Measurements from ENCODE around the gene CIPC. TPM values are rescaled to one million over a fixed set of nuclear protein-coding genes. Genes with fewer than 3 reads are reported as not detected.

CIPC gene
- total RNA-seq, 1 donor from 2014 or later, result 43.2 TPM

DNA sequence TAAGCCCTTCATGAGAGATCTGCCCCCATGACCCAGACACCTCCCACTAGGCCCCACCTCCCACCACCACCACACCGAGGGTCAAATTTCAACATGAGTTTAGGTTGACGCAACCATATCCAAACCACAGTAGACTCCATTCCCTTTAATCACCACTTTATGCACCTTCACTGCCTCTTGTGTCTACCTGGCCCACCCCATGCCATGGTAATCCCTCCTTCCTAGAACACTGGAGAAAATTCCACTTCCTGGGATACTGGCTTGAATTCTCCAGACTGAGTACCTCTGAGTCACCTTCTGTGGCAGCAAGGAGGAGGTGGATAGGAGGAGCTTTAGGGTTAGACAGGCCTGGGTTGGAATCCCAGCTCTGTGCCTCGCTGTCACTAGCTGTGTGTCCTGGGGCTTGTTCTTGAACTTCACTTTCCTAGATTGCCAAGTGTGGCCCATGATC, 26.1 kb upstream of the CIPC start:
- Histone ChIP-seq H3K27me3 (no peaks in the 10 kb centered on the region), H3K4me3 (no peak overlapping the region), H3K4me1 (peaks cover 38% of the 10 kb centered on the region), H3K9me3 (no peaks in the 10 kb centered on the region), H3K27ac (peak overlapping the region; percentile 28), H3K36me3 (no peaks in the 10 kb centered on the region)
- intact Hi-C loops (cut with DNase I), result loop anchor here (2.0 kb wide), 1 partner anchor 159 kb away; no protein-coding TSS in a partner anchor
- TF ChIP-seq POLR2A (IDR thresholded peaks at IDR 0.05) (no peak), POLR2AphosphoS5 (IDR thresholded peaks at IDR 0.05; ENCODE audit: insufficient read depth in 1 of 2, low read depth in 1 of 2) (no peak)
- TF ChIP-seq, protein P1, sequence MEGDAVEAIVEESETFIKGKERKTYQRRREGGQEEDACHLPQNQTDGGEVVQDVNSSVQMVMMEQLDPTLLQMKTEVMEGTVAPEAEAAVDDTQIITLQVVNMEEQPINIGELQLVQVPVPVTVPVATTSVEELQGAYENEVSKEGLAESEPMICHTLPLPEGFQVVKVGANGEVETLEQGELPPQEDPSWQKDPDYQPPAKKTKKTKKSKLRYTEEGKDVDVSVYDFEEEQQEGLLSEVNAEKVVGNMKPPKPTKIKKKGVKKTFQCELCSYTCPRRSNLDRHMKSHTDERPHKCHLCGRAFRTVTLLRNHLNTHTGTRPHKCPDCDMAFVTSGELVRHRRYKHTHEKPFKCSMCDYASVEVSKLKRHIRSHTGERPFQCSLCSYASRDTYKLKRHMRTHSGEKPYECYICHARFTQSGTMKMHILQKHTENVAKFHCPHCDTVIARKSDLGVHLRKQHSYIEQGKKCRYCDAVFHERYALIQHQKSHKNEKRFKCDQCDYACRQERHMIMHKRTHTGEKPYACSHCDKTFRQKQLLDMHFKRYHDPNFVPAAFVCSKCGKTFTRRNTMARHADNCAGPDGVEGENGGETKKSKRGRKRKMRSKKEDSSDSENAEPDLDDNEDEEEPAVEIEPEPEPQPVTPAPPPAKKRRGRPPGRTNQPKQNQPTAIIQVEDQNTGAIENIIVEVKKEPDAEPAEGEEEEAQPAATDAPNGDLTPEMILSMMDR (IDR thresholded peaks at IDR 0.05), result no peak
- peak in 1 of 2 donors; percentile 79 for DNase-seq (ENCODE audit: extremely low spot score in 2 of 2)

DNA sequence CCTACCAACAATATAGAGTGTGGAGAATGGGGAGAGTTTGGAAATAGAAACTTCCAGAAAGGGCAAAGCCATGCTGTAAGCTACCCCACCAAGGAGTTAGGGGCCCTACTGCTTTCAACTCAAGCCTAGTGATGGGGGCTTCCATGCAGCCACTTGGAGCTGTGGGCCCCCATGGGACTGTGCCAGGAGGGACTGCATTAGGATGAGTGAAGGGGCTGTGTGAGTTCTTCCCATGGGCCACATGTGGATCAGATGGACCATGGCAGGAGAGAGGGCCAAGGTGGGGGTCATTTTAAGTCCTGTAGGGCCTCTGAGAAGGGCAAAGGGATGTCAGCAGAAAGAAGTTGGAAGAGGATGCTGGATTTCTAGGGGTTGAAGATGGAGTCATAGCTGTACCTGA, 23.1 kb upstream of the CIPC start:
- Histone ChIP-seq H3K27me3 (no peaks in the 10 kb centered on the region), H3K4me1 (peaks cover 29% of the 10 kb centered on the region), H3K4me3 (no peak overlapping the region), H3K36me3 (no peaks in the 10 kb centered on the region), H3K9me3 (no peaks in the 10 kb centered on the region), H3K27ac (peak overlapping the region; percentile 86)
- TF ChIP-seq, protein P1 (IDR thresholded peaks at IDR 0.05), result no peak
- no peak for DNase-seq (ENCODE audit: extremely low spot score in 2 of 2)
- intact Hi-C loops (cut with DNase I), result no loop called here

DNA sequence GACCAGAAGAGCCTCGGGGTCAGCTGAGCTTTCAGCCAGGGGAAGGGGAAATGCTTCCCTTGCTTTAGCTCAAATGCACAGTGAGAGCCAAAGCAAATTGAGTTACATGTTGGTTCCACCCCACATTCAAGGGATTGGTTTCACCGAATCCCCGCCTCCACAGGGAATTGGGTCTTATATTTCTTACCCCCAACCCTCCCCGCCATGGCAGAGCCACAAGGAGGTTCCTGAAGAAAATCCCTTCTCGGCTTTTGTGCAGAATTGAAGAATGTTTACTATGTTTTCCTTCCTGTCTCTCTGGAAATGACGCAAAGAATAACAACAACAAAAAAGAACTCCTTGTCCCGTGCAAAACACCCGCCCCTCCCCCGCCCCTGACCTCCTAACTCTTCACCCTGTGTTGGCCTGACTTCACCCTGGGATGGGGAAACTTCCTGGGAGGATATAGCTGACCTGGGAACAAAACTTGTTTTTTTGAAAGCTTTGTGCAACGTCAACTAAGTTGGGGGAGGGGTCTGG, 21.9 kb upstream of the CIPC start:
- Histone ChIP-seq H3K27me3 (no peaks in the 10 kb centered on the region), H3K36me3 (no peaks in the 10 kb centered on the region), H3K9me3 (no peaks in the 10 kb centered on the region), H3K27ac (peak overlapping the region; percentile 86), H3K4me3 (peak overlapping the region; percentile 25 to 38), H3K4me1 (peaks cover 29% of the 10 kb centered on the region)
- peak in 1 of 2 donors; percentile 88 for TF ChIP-seq POLR2AphosphoS5 (IDR thresholded peaks at IDR 0.05; ENCODE audit: insufficient read depth in 1 of 2, low read depth in 1 of 2)
- TF ChIP-seq, protein P1 (IDR thresholded peaks at IDR 0.05), result no peak
- peak in 1 of 2 donors; percentile 33 for TF ChIP-seq POLR2A (IDR thresholded peaks at IDR 0.05)
- DNase-seq (ENCODE audit: extremely low spot score in 2 of 2), result no peak
- intact Hi-C loops (cut with DNase I), result no loop called here

DNA sequence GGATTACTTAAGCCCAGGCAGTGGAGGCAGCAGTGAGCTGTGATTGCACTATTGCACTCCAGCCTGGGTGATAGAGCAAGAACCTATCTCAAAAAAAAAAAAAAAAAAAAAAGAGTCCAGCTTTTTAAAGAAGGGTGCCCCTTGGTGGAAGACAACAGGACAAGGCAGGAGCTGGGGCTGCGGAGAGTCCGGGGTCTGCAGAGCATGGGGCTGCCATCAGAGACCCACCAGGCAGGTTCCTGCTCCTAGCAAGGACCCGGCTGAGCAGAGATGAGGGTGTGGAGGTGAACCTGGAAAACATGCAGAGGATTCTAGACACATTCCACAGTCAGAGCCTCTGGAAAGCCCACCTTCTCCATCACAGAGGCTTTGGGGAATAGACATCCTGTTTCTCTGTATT, 21.0 kb upstream of the CIPC start:
- TF ChIP-seq, protein P1 (IDR thresholded peaks at IDR 0.05), result no peak
- TF ChIP-seq POLR2A (IDR thresholded peaks at IDR 0.05) (no peak), POLR2AphosphoS5 (IDR thresholded peaks at IDR 0.05; ENCODE audit: insufficient read depth in 1 of 2, low read depth in 1 of 2) (no peak)
- no peaks in the 10 kb centered on the region for H3K9me3 ChIP-seq
- no peaks in the 10 kb centered on the region for H3K27me3 ChIP-seq
- no peaks in the 10 kb centered on the region for H3K36me3 ChIP-seq
- intact Hi-C loops (cut with DNase I), result no loop called here
- peak overlapping the region; percentile 86 for H3K27ac ChIP-seq
- no peak for DNase-seq (ENCODE audit: extremely low spot score in 2 of 2)
- H3K4me1 ChIP-seq, result peaks cover 29% of the 10 kb centered on the region
- H3K4me3 ChIP-seq, result no peak overlapping the region

DNA sequence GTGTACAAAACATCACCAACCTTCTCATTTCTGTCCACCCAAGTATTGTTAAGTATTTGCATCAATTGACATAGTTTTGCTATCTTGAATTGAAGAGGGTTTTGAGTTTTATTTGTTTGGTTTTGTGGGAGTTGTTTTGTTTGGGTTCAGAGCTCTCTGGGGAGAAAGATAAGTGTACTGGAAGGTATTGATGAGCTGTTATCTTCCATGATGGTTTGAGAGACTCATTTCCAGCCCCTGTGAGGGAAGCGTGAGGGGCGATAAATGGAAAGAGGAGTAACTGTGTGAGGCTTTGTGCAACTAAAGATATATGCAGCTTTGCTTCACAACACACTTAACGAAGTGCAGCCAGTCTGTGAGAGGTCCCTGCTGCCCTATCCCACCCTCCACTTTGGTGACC, 15.7 kb upstream of the CIPC start:
- no peak for DNase-seq (ENCODE audit: extremely low spot score in 2 of 2)
- Histone ChIP-seq H3K36me3 (no peaks in the 10 kb centered on the region), H3K4me1 (peaks cover 2% of the 10 kb centered on the region), H3K27ac (no peak overlapping the region), H3K27me3 (no peaks in the 10 kb centered on the region), H3K4me3 (no peak overlapping the region), H3K9me3 (no peaks in the 10 kb centered on the region)
- intact Hi-C loops (cut with DNase I), result no loop called here
- TF ChIP-seq, protein P1 (IDR thresholded peaks at IDR 0.05), result no peak
- TF ChIP-seq POLR2A (IDR thresholded peaks at IDR 0.05), result no peak
- no peak for TF ChIP-seq POLR2AphosphoS5 (IDR thresholded peaks at IDR 0.05; ENCODE audit: insufficient read depth in 1 of 2, low read depth in 1 of 2)
